HepG2 (cell line): ENCODE data around the gene DNAJC7. TPM values are rescaled to one million over a fixed set of nuclear protein-coding genes. Genes with fewer than 3 reads are reported as not detected.

Source experiments
- CTCF ChIP-seq: sonication (generic); formaldehyde crosslinking; IDR thresholded peaks from 2 replicates; pipeline ENCODE4 v1.5.0; 2020; ENCODE audit warnings: mild to moderate bottlenecking, missing genetic modification reagents, moderate library complexity
- DDIT3 ChIP-seq: sonication (generic); formaldehyde crosslinking; IDR thresholded peaks from 2 replicates; pipeline ENCODE4 v1.4.0; 2020; ENCODE audit warnings: mild to moderate bottlenecking, missing genetic modification reagents
- HMG20B ChIP-seq: conservative IDR thresholded peaks from 2 replicates; pipeline ENCODE4 v1.6.1; 2016; ENCODE audit warnings: missing genetic modification reagents, missing compliant biosample characterization
- NR2F1 ChIP-seq, 2 experiments: fragments of 450-650 bp in 1 of 2; formaldehyde crosslinking in 1 of 2; IDR thresholded peaks; 2 replicates each; pipeline versions ENCODE4 v1.5.0 to v1.6.1; 2016 to 2020; ENCODE audit warnings: mild to moderate bottlenecking in 1 of 2, missing compliant biosample characterization in 1 of 2, missing genetic modification reagents in 1 of 2, moderate library complexity in 1 of 2
- PHF21A ChIP-seq: sonication (generic); formaldehyde crosslinking; IDR thresholded peaks from 2 replicates; pipeline ENCODE4 v1.5.0; 2020; ENCODE audit warnings: mild to moderate bottlenecking, missing genetic modification reagents
- PHF5A ChIP-seq: IDR thresholded peaks from one replicate; pipeline ENCODE4 v1.6.1; 2018; ENCODE audit warnings: low read depth, missing genetic modification reagents; ENCODE audit not compliant: unreplicated experiment
- POLR2A ChIP-seq, 2 experiments: IDR thresholded peaks; 2 replicates each; pipeline ENCODE4 v1.6.1; 2011; ENCODE audit warnings: low read depth in 2 of 2, low read length in 2 of 2, mild to moderate bottlenecking in 1 of 2, moderate library complexity in 1 of 2; ENCODE audit not compliant: insufficient read depth in 1 of 2
- POLR2G ChIP-seq: fragments of 200-400 bp; formaldehyde crosslinking; IDR thresholded peaks from 2 replicates; pipeline ENCODE4 v1.6.1; 2018; ENCODE audit warnings: mild to moderate bottlenecking, low read depth, low read length, moderate library complexity
- PTBP1 ChIP-seq: fragments of 200-400 bp; formaldehyde crosslinking; IDR thresholded peaks from 2 replicates; pipeline ENCODE4 v1.6.1; 2018; ENCODE audit warnings: low read length, low read depth; ENCODE audit not compliant: poor library complexity, severe bottlenecking
- RBAK ChIP-seq: sonication (generic); formaldehyde crosslinking; IDR thresholded peaks from 2 replicates; pipeline ENCODE4 v1.5.1; 2020; ENCODE audit warnings: mild to moderate bottlenecking, missing genetic modification reagents
- RBFOX2 ChIP-seq: fragments of 200-400 bp; formaldehyde crosslinking; IDR thresholded peaks from 2 replicates; pipeline ENCODE4 v1.6.1; 2017; ENCODE audit warnings: low read depth, mild to moderate bottlenecking, low read length
- TRIM24 ChIP-seq: sonication (generic); formaldehyde crosslinking; IDR thresholded peaks from 2 replicates; pipeline ENCODE4 v1.8.0; 2022; ENCODE audit warnings: mild to moderate bottlenecking, missing genetic modification reagents
- ZBTB37 ChIP-seq: sonication (generic); formaldehyde crosslinking; IDR thresholded peaks from 2 replicates; pipeline ENCODE4 v1.4.0; 2020; ENCODE audit warnings: mild to moderate bottlenecking, missing genetic modification reagents
- ZBTB38 ChIP-seq: sonication (generic); formaldehyde crosslinking; IDR thresholded peaks from 2 replicates; pipeline ENCODE4 v1.5.1; 2020; ENCODE audit warnings: mild to moderate bottlenecking, missing genetic modification reagents
- ZNF274 ChIP-seq: sonication (generic); formaldehyde crosslinking; IDR thresholded peaks from 2 replicates; pipeline ENCODE4 v1.5.1; 2020; ENCODE audit warnings: mild to moderate bottlenecking, missing genetic modification reagents
- ZNF292 ChIP-seq: sonication (generic); formaldehyde crosslinking; IDR thresholded peaks from 2 replicates; pipeline ENCODE4 v1.8.1; 2022; ENCODE audit warnings: mild to moderate bottlenecking, low read depth, missing genetic modification reagents, borderline replicate concordance
- ZNF446 ChIP-seq: sonication (generic); formaldehyde crosslinking; IDR thresholded peaks from 2 replicates; pipeline ENCODE4 v1.5.0; 2020; ENCODE audit warnings: mild to moderate bottlenecking, missing genetic modification reagents
- ZNF552 ChIP-seq: sonication (generic); formaldehyde crosslinking; IDR thresholded peaks from 2 replicates; pipeline ENCODE4 v1.9.0; 2022; ENCODE audit warnings: missing genetic modification reagents, mild to moderate bottlenecking, borderline replicate concordance
- ZNF703 ChIP-seq: sonication (generic); formaldehyde crosslinking; IDR thresholded peaks from 2 replicates; pipeline ENCODE4 v1.5.1; 2020; ENCODE audit warnings: missing genetic modification reagents, mild to moderate bottlenecking, moderate library complexity, borderline replicate concordance
- ZNF740 ChIP-seq: sonication (generic); formaldehyde crosslinking; IDR thresholded peaks from 2 replicates; pipeline ENCODE4 v1.4.0; 2020; ENCODE audit warnings: missing genetic modification reagents
- ZNF784 ChIP-seq: sonication (generic); formaldehyde crosslinking; IDR thresholded peaks from 2 replicates; pipeline ENCODE4 v1.5.1; 2020; ENCODE audit warnings: missing genetic modification reagents, mild to moderate bottlenecking, borderline replicate concordance
- ZNF878 ChIP-seq: sonication (generic); formaldehyde crosslinking; IDR thresholded peaks from 2 replicates; pipeline ENCODE4 v1.8.1; 2023; ENCODE audit warnings: mild to moderate bottlenecking, missing genetic modification reagents, moderate library complexity
- ZSCAN9 ChIP-seq: IDR thresholded peaks from 2 replicates; pipeline ENCODE4 v1.6.1; 2016; ENCODE audit warnings: borderline replicate concordance
- polyA plus RNA-seq, 8 experiments: library from polyadenylated mRNA; depleted of rRNA in 3 of 8; stranded (reverse) in 7 of 8; unstranded in 1 of 8; fragments of >200 nt; fragmentation: Illumina TruSeq in 4 of 8; extraction: Trizol in 4 of 8; gene quantifications; 2 replicates each; pipeline versions ENCODE4 v1.2.1 to v1.2.3, GENCODE V29; 2011 to 2016; ENCODE audit warnings: low read depth in 4 of 8, missing spikeins in 1 of 8, mixed read lengths in 1 of 8; ENCODE audit not compliant: insufficient read depth in 1 of 8
- total RNA-seq, 5 experiments: library from RNA; depleted of rRNA; stranded (reverse); fragments of >200 nt; fragmentation: Illumina TruSeq; extraction: Trizol; gene quantifications; 2 replicates each; pipeline ENCODE4 v1.2.3, GENCODE V29; 2016; ENCODE audit warnings: low read depth in 1 of 5

Gene DNAJC7
- total and polyA plus RNA-seq, 2 of the 13 experiments (the other 11 are each of a cell fraction or from before 2014, with no cell fraction given) = 47.7 to 132 TPM

- TF ChIP-seq ZBTB37 (peak; percentile 49; the same call in 1 of the 2 replicates), PHF5A (no peak), NR2F1 (CRISPR knock-in tag; IDR thresholded peaks at IDR 0.05) (no peak), CTCF (CRISPR knock-in tag) (0 out of 2 replicates have a peak, but pooled peaks have one; percentile 8), ZNF446 (CRISPR knock-in tag) (peak; percentile 80; the same call in 1 of the 2 replicates), ZNF552 (CRISPR knock-in tag) (no peak), ZBTB38 (CRISPR knock-in tag) (0 out of 2 replicates have a peak, but pooled peaks have one; percentile 85), ZNF740 (CRISPR knock-in tag) (0 out of 2 replicates have a peak, but pooled peaks have one; percentile 64), TRIM24 (CRISPR knock-in tag) (no peak), ZNF274 (CRISPR knock-in tag) (0 out of 2 replicates have a peak, but pooled peaks have one; percentile 13), POLR2A (IDR thresholded peaks at IDR 0.05; ENCODE audit: insufficient read depth in 1 of 2, low read depth in 2 of 2, low read length in 2 of 2) (peak; percentile 41 to 86; a peak in 3 of 4 replicates), ZNF292 (0 out of 2 replicates have a peak, but pooled peaks have one; percentile 21), PTBP1 (peak; percentile 58), ZSCAN9 (CRISPR knock-in tag) (0 out of 2 replicates have a peak, but pooled peaks have one; percentile 7), PHF21A (CRISPR knock-in tag) (no peak), ZNF703 (CRISPR knock-in tag) (0 out of 2 replicates have a peak, but pooled peaks have one; percentile 16), POLR2G (peak; percentile 78), ZNF878 (0 out of 2 replicates have a peak, but pooled peaks have one; percentile 53), RBAK (CRISPR knock-in tag) (no peak), RBFOX2 (peak; percentile 88), DDIT3 (CRISPR knock-in tag) (no peak), ZNF784 (peak; percentile 62; the same call in 1 of the 2 replicates), HMG20B (CRISPR knock-in tag) (peak; percentile 43)
Measured at GRCh38 chr17:41967141-41967920, 49.9 kb downstream of the DNAJC7 start (continued).
